ENCODE results near the gene RNF40.
A peak's percentile ranks its signal among the peaks of the same experiment; 100 is the strongest.

RNF40 gene

DNA sequence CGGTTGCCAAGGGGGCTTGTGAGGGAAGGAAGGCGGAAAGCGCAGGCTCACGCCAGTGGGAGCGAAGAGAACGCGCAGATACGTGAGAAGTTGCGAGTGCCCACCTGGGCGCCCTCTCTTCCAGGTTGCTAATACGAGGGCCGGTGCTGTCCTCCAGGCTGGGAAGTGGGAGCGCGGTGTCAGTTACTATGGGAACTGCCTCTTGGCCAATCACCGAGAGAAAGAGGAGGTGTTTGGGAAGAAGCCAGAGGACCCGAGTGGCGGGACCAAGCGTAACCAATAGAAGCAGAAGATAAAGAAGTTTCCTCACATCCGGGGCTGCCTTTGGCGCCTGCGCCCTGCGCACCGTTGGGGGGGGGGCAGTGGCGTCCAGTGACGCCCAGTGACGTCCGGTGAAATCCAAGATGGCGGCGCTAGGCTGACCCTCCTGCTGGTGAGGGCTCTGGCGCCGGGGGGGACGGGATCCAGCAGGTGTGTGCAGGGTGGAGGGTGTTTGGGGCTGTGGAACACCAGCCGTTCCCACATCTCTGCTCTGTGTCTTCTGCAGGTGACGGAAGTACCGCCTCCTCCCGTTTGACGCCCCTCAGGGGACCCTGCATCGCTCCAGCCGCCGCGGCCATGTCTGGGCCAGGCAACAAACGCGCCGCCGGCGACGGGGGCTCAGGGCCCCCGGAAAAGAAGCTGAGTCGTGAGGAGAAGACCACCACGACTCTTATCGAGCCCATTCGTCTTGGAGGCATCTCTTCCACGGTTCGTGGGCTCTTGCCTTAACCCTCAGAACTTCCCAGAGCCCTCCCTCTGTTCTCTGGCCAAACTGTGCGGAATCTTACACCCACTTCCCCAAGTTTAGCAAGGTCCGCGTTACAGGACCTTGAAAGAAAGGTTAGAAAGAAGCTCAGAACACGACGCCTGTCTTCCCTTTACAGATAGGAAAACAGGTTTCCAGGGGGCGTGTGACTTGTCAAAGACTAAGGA, at the start of gene RNF40, which contains the start of gene CFAP119:
Gene RNF40, plus strand, starts transcription at position 395 of the 975 bp plus-strand sequence. Its CDS starts 224 bp downstream, at position 619.
Gene CFAP119, minus strand, starts transcription at position 135 of the 975 bp plus-strand sequence. CDS start 314 bp downstream, outside the sequence.
- peak; percentile 92 for DNase-seq

DNA sequence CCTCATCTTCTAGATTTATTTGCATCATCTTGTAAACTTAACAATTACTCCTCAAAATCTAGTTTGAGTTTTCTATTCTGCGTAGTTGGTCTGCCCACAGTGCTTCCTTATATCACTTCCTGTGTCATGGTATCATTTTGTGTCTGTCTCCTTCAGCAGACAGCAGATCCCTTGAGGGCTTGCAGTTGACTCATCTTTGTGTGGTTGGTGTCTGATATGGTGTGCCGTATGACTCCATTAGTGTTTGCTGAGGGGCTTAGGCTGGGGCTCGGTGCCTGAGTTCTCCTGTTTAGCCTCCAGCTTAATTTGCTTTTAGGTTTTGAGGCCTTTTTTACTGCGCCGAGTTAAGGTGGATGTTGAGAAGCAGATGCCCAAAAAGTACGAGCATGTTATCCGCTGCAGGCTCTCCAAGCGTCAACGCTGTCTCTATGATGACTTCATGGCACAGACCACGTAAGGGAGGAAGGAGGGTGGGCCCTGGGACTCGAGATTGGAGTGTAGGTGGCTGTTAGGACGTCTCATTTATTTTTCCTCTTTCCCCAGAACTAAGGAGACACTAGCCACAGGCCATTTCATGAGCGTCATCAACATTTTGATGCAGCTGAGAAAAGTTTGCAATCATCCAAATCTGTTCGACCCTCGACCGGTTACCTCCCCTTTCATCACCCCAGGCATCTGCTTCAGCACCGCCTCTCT, 46.2 kb upstream of the RNF40 start:
- DNase-seq: peak; percentile 56

DNA sequence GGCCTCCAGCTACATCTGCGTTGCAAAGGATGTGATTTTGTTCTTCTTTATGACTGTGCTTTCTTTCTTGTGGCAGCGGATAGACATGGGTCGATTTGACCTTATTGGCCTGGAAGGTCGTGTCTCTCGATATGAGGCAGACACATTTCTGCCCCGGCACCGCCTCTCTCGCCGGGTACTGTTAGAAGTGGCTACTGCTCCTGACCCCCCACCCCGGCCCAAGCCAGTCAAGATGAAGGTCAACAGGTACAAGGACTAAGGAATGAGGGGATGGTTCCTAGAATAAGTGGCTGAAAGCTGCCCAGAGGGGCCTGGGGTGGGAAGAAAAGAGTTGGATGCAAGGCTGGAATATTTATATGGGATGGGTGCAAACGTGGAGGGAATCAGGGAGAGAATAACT, 42.0 kb upstream of the RNF40 start:
- DNase-seq: no peak

DNA sequence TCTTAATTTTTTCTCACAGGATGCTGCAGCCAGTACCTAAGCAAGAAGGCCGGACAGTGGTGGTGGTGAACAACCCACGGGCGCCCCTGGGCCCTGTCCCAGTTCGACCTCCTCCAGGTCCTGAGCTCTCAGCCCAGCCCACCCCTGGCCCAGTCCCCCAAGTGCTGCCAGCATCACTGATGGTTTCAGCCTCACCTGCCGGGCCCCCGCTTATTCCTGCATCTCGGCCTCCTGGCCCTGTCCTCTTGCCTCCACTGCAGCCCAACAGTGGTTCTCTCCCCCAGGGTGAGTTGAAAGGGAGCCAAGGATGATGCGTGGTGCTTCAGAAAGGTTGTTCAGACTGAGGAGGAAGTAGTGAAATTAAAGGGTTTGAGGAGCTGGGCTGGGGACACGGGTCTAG, 41.4 kb upstream of the RNF40 start:
- no peak for DNase-seq

DNA sequence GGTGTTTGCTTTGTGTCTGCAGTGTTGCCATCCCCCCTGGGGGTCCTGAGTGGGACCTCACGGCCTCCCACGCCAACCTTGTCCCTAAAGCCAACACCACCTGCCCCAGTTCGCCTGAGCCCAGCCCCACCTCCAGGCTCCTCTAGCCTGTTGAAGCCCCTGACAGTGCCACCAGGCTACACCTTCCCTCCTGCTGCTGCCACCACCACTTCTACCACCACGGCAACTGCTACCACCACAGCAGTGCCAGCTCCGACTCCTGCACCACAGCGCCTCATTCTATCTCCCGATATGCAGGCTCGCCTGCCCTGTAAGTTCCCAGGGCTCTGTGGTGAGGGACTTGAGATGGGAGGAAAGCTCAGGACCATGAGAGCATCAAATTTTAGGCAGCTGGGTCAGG, 41.0 kb upstream of the RNF40 start:
- DNase-seq: no peak

DNA sequence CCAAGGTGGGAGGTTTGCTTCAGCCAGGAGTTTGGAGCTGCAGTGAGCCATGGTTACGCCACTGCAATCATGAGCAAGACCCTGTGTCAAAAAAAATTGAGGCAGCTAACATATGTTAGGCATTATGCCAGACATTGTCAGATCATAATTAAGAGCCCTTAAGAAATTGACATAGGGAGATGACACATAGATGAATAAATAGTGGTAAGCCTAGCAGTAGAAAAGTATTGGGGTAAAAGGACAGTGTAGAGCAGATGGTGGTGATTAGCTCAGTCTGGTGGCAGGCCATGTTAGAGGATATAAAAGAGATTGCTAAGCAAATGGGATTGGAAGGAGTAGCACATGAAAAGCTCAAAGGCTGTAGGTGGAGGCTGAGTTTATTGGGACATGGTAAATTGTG, 40.5 kb upstream of the RNF40 start:
- no peak for DNase-seq

DNA sequence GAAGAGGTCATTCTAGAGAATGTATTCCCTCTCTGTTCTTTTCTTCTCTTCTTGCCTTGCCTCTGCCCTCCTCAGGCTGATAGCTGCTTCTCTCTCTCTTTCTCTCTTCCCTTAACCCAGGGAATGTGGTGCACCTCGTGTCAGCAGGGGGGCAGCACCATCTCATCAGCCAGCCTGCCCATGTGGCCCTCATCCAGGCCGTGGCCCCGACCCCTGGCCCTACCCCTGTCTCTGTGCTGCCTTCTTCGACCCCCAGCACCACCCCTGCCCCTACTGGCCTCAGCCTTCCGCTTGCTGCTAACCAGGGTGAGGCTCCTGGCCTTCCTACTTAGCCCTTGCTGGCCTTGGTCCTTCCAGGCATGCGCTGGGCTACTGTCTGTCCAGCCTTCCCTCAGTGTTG, 39.7 kb upstream of the RNF40 start:
- DNase-seq: no peak

DNA sequence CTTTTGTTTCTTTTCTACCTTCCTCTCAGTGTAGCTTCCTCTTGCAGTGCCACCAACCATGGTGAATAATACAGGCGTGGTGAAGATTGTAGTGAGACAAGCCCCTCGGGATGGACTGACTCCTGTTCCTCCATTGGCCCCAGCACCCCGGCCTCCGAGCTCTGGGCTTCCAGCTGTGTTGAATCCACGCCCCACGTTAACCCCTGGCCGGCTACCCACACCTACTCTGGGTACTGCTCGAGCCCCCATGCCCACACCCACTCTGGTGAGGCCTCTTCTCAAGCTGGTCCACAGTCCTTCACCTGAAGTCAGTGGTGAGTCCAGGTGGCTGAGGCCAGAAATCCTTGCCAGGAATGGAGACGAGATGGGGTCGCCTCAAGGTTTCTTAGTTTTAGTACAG, 39.2 kb upstream of the RNF40 start:
- DNase-seq: no peak

DNA sequence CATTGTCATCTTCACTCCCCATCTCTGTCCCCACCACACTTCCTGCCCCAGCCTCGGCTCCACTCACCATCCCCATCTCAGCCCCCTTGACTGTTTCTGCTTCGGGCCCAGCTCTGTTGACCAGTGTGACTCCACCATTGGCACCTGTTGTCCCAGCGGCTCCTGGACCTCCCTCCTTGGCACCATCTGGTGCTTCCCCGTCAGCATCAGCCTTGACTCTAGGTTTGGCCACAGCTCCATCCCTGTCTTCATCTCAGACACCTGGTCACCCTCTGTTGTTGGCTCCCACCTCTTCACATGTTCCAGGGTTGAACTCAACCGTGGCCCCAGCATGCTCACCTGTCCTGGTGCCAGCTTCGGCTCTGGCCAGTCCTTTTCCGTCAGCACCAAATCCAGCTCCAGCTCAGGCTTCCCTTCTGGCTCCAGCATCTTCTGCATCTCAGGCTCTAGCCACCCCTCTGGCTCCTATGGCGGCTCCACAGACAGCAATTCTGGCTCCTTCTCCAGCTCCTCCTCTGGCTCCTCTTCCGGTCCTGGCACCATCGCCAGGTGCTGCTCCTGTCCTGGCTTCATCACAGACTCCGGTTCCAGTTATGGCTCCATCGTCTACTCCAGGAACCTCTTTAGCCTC, 38.3 kb upstream of the RNF40 start:
- DNase-seq: no peak

DNA sequence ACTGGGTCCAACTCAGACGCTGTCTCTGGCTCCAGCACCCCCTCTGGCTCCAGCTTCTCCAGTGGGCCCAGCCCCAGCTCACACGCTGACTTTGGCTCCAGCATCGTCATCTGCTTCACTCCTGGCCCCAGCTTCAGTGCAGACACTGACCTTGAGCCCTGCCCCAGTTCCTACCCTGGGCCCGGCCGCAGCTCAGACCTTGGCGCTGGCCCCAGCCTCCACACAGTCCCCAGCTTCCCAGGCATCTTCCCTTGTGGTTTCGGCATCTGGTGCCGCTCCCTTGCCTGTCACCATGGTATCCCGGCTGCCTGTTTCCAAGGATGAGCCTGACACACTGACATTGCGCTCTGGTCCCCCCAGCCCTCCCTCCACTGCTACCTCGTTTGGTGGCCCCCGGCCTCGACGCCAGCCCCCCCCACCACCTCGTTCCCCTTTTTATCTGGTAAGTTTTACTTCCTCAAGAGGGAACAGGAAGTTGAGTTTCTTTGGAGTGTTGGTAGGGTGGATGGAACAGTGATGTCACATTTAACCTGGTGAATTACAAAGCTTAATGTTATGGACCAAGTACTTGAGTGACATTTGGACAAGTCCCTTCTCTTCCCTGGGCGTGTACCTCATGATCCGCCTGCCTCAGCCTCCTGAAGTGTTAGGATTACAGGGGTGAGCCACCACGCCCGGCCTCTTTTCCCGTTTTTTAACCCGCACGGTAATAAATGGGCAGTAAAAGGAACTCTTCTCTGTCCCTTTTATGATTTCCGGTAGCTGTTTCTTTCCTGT, 37.3 kb upstream of the RNF40 start:
- DNase-seq: peak; percentile 34

DNA sequence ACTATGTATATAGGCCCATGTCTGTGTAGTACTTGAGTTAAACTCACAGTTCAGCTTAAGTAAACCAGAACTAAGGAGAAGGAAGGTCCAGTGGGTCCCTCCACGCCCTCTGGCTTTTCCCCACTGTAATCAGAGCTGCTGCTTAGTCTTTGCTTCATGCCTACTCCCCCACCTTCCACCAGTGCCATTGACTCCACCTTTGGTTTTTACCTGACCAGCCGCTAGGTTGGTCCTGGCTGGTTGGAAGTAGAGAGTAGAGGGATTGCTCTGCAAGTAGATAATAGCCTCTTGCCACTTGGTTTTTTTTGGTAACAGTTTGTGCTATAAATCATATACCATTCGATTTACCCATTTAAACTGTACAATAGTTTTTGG, 36.7 kb upstream of the RNF40 start:
- no peak for DNase-seq

DNA sequence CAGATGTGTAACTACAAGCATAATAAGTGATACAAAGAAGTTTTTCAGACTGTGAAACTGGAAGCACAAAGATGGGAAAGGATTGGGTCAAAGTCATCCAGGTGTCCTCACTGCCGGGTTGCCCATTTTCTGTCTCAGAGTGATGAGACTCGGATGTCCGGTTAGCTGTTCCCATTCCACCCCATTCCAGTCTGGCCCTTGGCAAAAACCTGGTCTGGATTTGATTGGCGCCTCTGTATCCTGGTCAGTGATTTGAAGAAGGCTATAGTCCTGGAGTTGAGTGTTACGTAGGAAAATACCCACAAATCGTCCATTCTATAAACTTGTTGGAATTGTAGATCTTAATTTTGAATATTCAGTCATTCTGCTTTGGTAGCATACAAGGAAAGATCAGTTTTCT, 33.8 kb upstream of the RNF40 start:
- no peak for DNase-seq

DNA sequence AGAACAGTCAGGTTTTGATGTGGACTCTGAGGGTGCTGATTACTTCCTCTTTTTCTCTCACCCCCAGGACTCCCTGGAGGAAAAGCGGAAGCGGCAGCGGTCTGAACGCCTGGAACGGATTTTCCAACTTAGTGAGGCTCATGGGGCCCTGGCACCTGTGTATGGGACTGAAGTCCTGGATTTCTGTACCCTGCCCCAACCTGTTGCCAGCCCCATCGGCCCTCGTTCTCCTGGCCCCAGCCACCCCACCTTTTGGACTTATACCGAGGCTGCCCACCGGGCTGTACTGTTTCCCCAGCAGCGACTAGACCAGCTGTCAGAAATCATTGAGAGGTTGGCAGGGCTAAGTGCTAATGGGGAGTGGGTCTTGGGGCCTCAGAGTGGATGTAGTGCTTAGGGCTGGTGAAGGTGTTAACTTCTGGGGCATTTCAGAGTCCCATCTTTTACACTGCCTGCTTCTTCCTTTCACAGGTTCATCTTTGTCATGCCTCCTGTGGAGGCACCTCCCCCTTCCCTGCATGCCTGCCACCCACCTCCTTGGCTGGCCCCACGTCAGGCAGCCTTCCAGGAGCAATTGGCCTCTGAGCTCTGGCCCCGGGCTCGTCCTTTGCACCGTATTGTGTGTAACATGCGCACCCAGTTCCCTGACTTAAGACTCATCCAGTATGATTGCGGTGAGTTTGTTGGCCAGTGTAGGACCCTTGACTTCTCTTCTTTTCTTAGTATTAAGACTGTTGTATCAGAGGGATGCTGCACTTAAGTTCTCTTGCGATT, 33.0 kb upstream of the RNF40 start:
- peak; percentile 20 for DNase-seq

DNA sequence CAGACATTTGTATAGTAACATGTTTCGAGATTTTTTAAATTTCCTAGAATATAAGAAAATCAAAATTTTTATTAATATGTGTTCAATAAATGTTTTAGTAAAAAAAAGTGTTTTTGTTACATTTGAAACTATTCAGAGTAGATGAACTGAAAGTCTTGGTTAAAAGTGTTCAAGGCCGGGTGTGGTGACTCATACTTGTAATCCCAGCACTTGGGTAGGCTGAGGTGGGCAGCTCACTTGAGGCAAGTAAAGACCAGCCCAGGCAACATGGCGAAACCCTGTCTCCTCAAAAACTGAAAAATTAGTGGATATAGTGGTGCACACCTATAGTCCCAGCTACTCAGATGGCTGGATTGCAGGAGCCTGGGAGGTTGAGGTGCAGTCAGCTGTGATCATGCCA, 30.7 kb upstream of the RNF40 start:
- DNase-seq: no peak

DNA sequence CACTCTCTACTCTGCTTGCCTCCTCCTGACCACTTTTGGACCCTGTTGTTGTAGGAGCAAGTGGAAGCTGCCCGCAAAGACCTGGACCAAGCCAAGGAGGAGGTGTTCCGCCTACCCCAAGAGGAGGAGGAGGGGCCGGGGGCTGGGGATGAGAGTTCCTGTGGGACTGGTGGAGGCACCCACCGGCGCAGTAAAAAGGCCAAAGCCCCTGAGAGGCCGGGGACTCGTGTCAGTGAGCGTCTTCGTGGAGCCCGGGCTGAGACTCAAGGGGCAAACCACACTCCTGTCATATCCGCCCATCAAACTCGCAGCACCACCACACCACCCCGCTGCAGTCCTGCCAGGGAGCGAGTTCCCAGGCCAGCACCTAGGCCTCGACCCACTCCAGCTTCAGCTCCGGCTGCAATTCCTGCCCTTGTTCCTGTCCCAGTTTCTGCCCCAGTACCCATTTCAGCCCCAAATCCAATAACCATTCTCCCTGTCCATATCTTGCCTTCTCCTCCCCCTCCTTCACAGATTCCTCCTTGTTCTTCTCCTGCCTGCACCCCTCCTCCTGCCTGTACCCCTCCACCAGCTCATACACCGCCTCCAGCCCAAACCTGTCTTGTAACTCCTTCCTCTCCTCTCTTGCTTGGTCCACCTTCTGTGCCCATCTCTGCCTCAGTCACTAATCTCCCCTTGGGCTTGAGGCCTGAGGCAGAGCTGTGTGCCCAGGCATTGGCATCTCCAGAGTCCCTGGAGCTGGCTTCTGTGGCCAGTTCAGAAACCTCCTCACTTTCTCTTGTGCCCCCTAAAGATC, 24.9 kb upstream of the RNF40 start:
- no peak for DNase-seq

DNA sequence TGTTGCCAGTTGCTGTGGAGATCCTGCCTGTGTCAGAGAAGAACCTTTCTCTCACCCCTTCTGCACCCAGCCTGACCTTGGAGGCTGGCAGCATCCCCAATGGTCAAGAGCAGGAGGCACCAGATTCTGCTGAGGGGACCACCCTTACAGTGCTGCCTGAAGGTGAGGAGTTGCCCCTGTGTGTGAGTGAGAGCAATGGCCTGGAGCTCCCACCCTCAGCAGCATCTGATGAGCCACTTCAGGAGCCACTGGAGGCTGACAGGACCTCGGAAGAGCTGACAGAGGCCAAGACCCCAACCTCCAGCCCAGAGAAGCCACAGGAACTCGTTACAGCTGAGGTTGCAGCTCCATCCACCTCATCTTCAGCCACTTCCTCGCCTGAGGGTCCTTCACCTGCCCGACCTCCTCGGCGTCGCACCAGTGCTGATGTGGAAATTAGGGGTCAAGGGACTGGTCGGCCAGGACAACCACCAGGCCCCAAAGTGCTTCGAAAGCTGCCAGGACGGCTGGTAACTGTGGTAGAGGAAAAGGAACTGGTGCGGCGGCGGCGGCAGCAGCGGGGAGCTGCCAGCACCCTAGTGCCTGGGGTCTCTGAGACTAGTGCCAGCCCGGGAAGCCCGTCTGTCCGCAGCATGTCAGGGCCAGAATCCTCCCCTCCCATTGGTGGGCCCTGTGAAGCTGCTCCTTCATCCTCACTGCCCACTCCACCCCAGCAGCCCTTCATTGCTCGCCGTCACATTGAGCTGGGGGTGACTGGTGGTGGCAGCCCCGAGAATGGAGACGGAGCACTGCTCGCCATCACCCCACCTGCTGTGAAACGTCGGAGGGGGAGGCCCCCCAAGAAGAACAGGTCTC, 24.1 kb upstream of the RNF40 start:
- no peak for DNase-seq

DNA sequence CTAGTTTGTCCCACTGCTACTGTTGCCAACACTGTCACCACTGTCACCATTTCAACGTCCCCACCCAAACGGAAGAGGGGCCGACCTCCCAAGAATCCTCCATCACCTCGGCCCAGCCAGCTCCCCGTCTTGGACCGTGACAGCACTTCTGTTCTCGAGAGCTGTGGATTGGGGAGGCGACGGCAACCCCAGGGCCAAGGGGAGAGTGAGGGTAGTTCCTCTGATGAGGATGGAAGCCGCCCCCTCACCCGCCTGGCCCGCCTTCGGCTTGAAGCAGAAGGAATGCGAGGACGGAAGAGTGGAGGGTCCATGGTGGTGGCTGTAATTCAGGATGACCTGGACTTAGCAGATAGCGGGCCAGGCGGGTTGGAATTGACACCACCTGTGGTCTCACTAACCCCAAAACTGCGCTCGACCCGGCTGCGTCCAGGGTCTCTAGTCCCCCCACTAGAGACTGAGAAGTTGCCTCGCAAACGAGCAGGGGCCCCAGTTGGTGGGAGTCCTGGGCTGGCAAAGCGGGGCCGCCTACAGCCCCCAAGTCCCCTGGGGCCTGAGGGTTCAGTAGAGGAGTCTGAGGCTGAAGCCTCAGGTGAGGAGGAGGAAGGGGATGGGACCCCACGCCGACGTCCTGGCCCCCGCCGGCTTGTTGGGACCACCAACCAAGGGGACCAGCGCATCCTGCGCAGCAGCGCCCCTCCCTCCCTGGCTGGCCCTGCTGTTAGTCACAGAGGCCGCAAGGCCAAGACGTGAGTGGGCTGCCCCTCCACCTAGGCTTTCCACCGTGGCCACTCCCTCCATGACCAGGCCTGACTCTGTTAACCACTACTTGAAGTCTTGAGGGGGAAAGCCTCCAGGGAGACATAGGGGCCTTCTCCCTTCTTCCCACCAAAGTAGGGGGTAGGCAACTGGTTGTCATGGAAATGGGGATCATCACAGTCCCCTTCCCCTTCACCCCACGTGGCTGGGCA, 22.9 kb upstream of the RNF40 start:
- no peak for DNase-seq

DNA sequence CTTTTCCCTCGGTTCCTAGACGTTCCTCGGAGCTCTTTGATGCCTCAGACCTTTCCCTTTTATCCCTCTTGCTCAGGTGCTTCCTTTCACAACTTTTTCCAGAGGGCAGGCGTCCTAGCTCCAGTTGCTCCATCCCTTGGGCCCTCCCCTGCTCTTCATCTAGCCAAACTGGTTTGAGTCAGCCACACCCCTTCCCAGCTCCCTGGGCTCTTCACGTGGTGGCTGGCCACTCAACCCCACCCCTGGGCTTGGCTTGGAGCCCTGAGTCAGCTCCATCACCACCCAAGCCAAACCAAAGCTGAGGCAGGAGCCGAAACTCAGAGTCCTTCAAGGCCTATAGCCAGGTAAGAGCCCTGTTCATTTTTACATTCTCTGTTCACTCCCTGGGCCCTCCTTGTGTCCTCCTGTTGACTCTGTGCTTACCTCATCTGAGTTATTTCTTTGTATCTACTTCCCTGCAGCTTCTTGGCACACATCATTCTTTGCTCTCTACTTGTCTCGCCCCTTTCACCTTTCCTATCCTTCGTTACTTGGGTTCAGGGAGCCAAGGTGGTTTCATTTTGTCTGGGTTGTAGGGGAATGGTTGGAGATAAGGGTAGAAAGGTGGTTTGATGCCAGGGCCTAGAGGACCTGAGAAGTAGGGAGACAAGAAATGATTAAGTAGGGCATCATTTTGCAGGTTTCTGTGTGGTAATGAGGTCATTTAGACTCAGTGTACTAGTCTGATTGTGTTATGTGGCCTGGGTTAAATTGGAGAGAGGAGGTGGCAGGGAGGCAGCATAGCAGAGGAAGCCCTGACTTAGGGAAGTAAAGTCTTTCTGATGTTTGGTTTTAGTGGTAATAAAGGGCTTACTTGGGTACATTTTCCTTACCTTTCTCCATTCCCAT, 21.5 kb upstream of the RNF40 start:
- DNase-seq: no peak

Data from CD4-positive, alpha-beta T cell treated with Interferon gamma for 1 hour (primary cell).